GM12878 (cell line): ENCODE results near the gene CRACDL. TPM values are rescaled to one million over a fixed set of nuclear protein-coding genes. Genes with fewer than 3 reads are reported as not detected.
A peak's percentile ranks its signal among the peaks of the same experiment; 100 is the strongest.

ENCODE experiments used
- ATAC-seq: fragments of 200-7000 bp; cut with Tn5 transposase; 3 replicates; pipeline ENCODE4 v1.9.1; 2020; ENCODE audit warnings: mild to moderate bottlenecking, moderate library complexity
- BruUV-seq: library from RNA; stranded (reverse); fragments of 400-500 nt; replicated peaks from 2 replicates; lab custom pipeline; 2021; lab: Mats Ljungman, UMichigan
- CTCF ChIA-PET: fragments of 300-600 bp; sonication (Branson Sonifier 250); formaldehyde crosslinking; extraction: SDS; loops from one replicate; lab custom pipeline; 2021; ENCODE audit warnings: inconsistent platforms; lab: Yijun Ruan, JAX
- POLR2A ChIA-PET: fragments of 350-600 bp; formaldehyde crosslinking; extraction: SDS; loops from one replicate; lab custom pipeline; 2021; ENCODE audit warnings: inconsistent platforms; lab: Charles Lee
- RAD21 ChIA-PET: fragments of 300-600 bp; sonication (Branson Sonifier 250); formaldehyde crosslinking; loops from one replicate; lab custom pipeline; 2023; ENCODE audit warnings: antibody characterized with exemption; ENCODE audit not compliant: unreplicated experiment; lab: Charles Lee
- SMC1A ChIA-PET: fragments of 300-600 bp; sonication (Branson Sonifier 250); formaldehyde crosslinking; loops from one replicate; lab custom pipeline; 2023; ENCODE audit not compliant: unreplicated experiment, uncharacterized antibody; lab: Charles Lee
- DNase-seq: peaks from one replicate; pipeline ENCODE4 v3.0.0-alpha.2; 2011; ENCODE audit warnings: low read depth, low spot score
- FAIRE-seq: peaks from 3 replicates; lab custom pipeline; 2011; peaks lifted over from hg19 to GRCh38; lab: Jason Lieb, UNC
- H2AFZ ChIP-seq: 2 replicates; pipeline ENCODE4 v1.6.0; 2011; ENCODE audit warnings: low read depth, low read length, control low read depth; ENCODE audit not compliant: control insufficient read depth
- H3K27ac ChIP-seq: 2 replicates; pipeline ENCODE4 v1.5.1; 2011; ENCODE audit warnings: control low read depth; ENCODE audit not compliant: control insufficient read depth, insufficient read depth
- H3K27me3 ChIP-seq, 2 experiments: replicated peaks in 1 of 2; 2 replicates each; pipeline versions ENCODE4 v1.6.0 to v1.6.1; 2011; ENCODE audit warnings: low read length in 1 of 2; ENCODE audit not compliant: control insufficient read depth in 2 of 2, insufficient read depth in 2 of 2
- H3K36me3 ChIP-seq, 2 experiments: 2 replicates each; pipeline ENCODE4 v1.5.1; 2011; ENCODE audit warnings: low read length in 1 of 2; ENCODE audit not compliant: control insufficient read depth in 2 of 2, insufficient read depth in 2 of 2
- H3K4me1 ChIP-seq: 2 replicates; pipeline ENCODE4 v1.6.1; 2011; ENCODE audit warnings: mild to moderate bottlenecking, low read length, moderate library complexity, mixed read lengths; ENCODE audit not compliant: control insufficient read depth, insufficient read depth
- H3K4me2 ChIP-seq: 2 replicates; pipeline ENCODE4 v1.6.0; 2011; ENCODE audit warnings: control low read depth; ENCODE audit not compliant: control insufficient read depth, insufficient read depth
- H3K4me3 ChIP-seq: fragments of 200-600 bp; sonication (generic); 2 replicates; pipeline ENCODE4 v1.5.1; 2016
- H3K79me2 ChIP-seq: 2 replicates; pipeline ENCODE4 v1.6.0; 2011; ENCODE audit warnings: low read length; ENCODE audit not compliant: control insufficient read depth, insufficient read depth
- H3K9ac ChIP-seq: 2 replicates; pipeline ENCODE4 v1.8.0; 2011; ENCODE audit warnings: low read length, control low read depth, mixed read lengths; ENCODE audit not compliant: control insufficient read depth, insufficient read depth
- H3K9me3 ChIP-seq: replicated peaks from 3 replicates; pipeline ENCODE4 v1.5.1; 2011; ENCODE audit warnings: mild to moderate bottlenecking, low read length; ENCODE audit not compliant: control insufficient read depth, insufficient read depth
- H4K20me1 ChIP-seq: 2 replicates; pipeline ENCODE4 v1.6.0; 2011; ENCODE audit not compliant: control insufficient read depth, insufficient read depth
- ATF2 ChIP-seq: IDR thresholded peaks from 2 replicates; pipeline ENCODE4 v1.6.1; 2012; ENCODE audit warnings: low read length, inconsistent platforms
- BACH1 ChIP-seq: fragments of 450-650 bp; IDR thresholded peaks from 2 replicates; pipeline ENCODE4 v1.6.1; 2017; ENCODE audit warnings: mild to moderate bottlenecking, borderline replicate concordance
- BMI1 ChIP-seq: fragments of 450-650 bp; IDR thresholded peaks from 2 replicates; pipeline ENCODE4 v1.6.1; 2016; ENCODE audit warnings: mild to moderate bottlenecking, moderate library complexity, borderline replicate concordance
- HDGF ChIP-seq: fragments of 450-650 bp; IDR thresholded peaks from 2 replicates; pipeline ENCODE4 v1.6.1; 2016; ENCODE audit warnings: antibody characterized with exemption
- MAX ChIP-seq: IDR thresholded peaks from 2 replicates; pipeline ENCODE4 v1.6.1; 2012; ENCODE audit warnings: low read depth, low read length, improper control_type of control experiment
- MLLT1 ChIP-seq: fragments of 450-650 bp; IDR thresholded peaks from 2 replicates; pipeline ENCODE4 v1.6.1; 2016; ENCODE audit warnings: mild to moderate bottlenecking
- NBN ChIP-seq: fragments of 450-650 bp; IDR thresholded peaks from 2 replicates; pipeline ENCODE4 v1.6.1; 2016
- NFYA ChIP-seq: IDR thresholded peaks from 2 replicates; pipeline ENCODE4 v1.6.1; 2011; ENCODE audit warnings: low read depth, mild to moderate bottlenecking, low read length, improper control_type of control experiment, borderline replicate concordance
- NKRF ChIP-seq: fragments of 450-650 bp; conservative IDR thresholded peaks from 2 replicates; pipeline ENCODE4 v1.6.1; 2017; ENCODE audit warnings: mild to moderate bottlenecking, moderate library complexity
- NRF1 ChIP-seq: conservative IDR thresholded peaks from 2 replicates; pipeline ENCODE4 v1.6.1; 2011; ENCODE audit warnings: mild to moderate bottlenecking, low read depth, low read length, improper control_type of control experiment
- RUNX3 ChIP-seq: IDR thresholded peaks from 2 replicates; pipeline ENCODE4 v1.6.1; 2012; ENCODE audit warnings: low read length, inconsistent platforms
- SMC3 ChIP-seq: IDR thresholded peaks from 2 replicates; pipeline ENCODE4 v1.6.1; 2011; ENCODE audit warnings: low read length, improper control_type of control experiment, borderline replicate concordance
- WGBS: methylation state at CpG from one replicate; pipeline ENCODE4 v1.1.6; 2016; ENCODE audit warnings: low lambda C conversion rate; ENCODE audit not compliant: insufficient replicate concordance, insufficient coverage; ENCODE audit errors: missing lambda C conversion rate; 5-methylcytosine and 5-hydroxymethylcytosine counted together
- in situ Hi-C: fragments of 300-500 bp; cut with MboI; formaldehyde crosslinking; loops from 9 replicates; pipeline ENCODE4 v1.14.3; 2018; ENCODE audit warnings: mixed read lengths
- intact Hi-C: fragments of 100-400 bp; cut with micrococcal nuclease; formaldehyde crosslinking; loops from one replicate; pipeline ENCODE4 v1.14.2; 2022; ENCODE audit not compliant: unreplicated experiment
- polyA plus RNA-seq, 11 experiments: library from polyadenylated mRNA; depleted of rRNA in 4 of 11; unstranded in 6 of 11; stranded (reverse) in 5 of 11; fragments of >200 nt; fragmentation: Nextera tagmentation in 4 of 11; fragmentation: Illumina TruSeq in 1 of 11; extraction: Ambion mirVana in 4 of 11; extraction: Trizol in 1 of 11; gene quantifications; 1 replicate in 1 of 11; 2 replicates in 10 of 11; pipeline versions ENCODE4 v1.2.1 to v1.2.3, GENCODE V29; 2011 to 2016; ENCODE audit warnings: inconsistent platforms in 2 of 11, missing spikeins in 2 of 11, low read depth in 1 of 11
- total RNA-seq, 4 experiments: library from RNA; depleted of rRNA in 3 of 4; stranded (reverse); fragments of >200 nt in 3 of 4; fragmentation: Illumina TruSeq in 1 of 4; extraction: Trizol in 1 of 4; gene quantifications; 2 replicates each; pipeline versions ENCODE4 v1.2.1 to v1.2.3, GENCODE V29; 2013 to 2021

Gene CRACDL
- total and polyA plus RNA-seq, 10 of the 15 experiments (the other 5 are each of a cell fraction or from before 2014, with no cell fraction given), result 0.03 to 0.72 (median 0.14) TPM

- no TSS peak for BruUV-seq
- Histone ChIP-seq H3K4me1 (no peaks in the 10 kb centered on the region; the same call in none of the 2 replicates), H3K27ac (no peak overlapping the region)
- SMC1A ChIA-PET, result interaction anchor here (2.1 kb wide), 1 partner anchor 225 kb away, joined by 4 read pairs; no protein-coding TSS in a partner anchor
- 62% methylated on average over 11 of the region's 11 CpGs for WGBS
- TF ChIP-seq RUNX3, result peak; percentile 36; the same call in 1 of the 2 replicates
- no peak for TF ChIP-seq MLLT1
- no peak for TF ChIP-seq BACH1
- TF ChIP-seq, all 136 proteins: peak for 1
- no peaks in the 10 kb centered on the region for H3K79me2 ChIP-seq
- POLR2A ChIA-PET, result no interaction called here
- H2AFZ ChIP-seq, result no peak overlapping the region
- H3K9ac ChIP-seq, result no peak overlapping the region
- FAIRE-seq (no peak), DNase-seq (no peak), ATAC-seq (no peak)
- RAD21 ChIA-PET, result no interaction called here
- H3K27me3 ChIP-seq, result no peaks in the 10 kb centered on the region
- CTCF ChIA-PET, result no interaction called here
- H3K9me3 ChIP-seq, result no peaks in the 10 kb centered on the region
- H3K4me3 ChIP-seq, result no peak overlapping the region
- intact Hi-C loops (no loop called here), in situ Hi-C loops (no loop called here)
- no peaks in the 10 kb centered on the region for H3K36me3 ChIP-seq
- no peak overlapping the region for H3K4me2 ChIP-seq
- H4K20me1 ChIP-seq, result no peaks in the 10 kb centered on the region
Measured at GRCh38 chr2:98874186-98874689, 61.8 kb downstream of the CRACDL start.

- H3K9ac ChIP-seq, result no peak overlapping the region
- in situ Hi-C loops (no loop called here), intact Hi-C loops (no loop called here)
- no peaks in the 10 kb centered on the region for H3K36me3 ChIP-seq
- RAD21 ChIA-PET, result interaction anchor here (0.9 kb wide), 1 partner anchor 34 kb away, joined by 3 read pairs; no protein-coding TSS in a partner anchor
- no peak overlapping the region for H3K27ac ChIP-seq
- CTCF ChIA-PET, result interaction anchor here (0.6 to 1.1 kb wide), 2 partner anchors 351 to 426 kb away, joined by 3 read pairs; no protein-coding TSS in a partner anchor
- no peaks in the 10 kb centered on the region for H3K79me2 ChIP-seq
- H4K20me1 ChIP-seq, result no peaks in the 10 kb centered on the region
- FAIRE-seq, result no peak
- H3K9me3 ChIP-seq, result no peaks in the 10 kb centered on the region
- DNase-seq, result no peak
- SMC1A ChIA-PET, result interaction anchor here (2.1 kb wide), 1 partner anchor 223 kb away, joined by 4 read pairs; no protein-coding TSS in a partner anchor
- no peaks in the 10 kb centered on the region; the same call in none of the 2 replicates for H3K4me1 ChIP-seq
- no peak overlapping the region for H2AFZ ChIP-seq
- ATAC-seq, result no peak
- H3K27me3 ChIP-seq, result no peaks in the 10 kb centered on the region
- BruUV-seq, result no TSS peak
- WGBS, result 58% methylated on average over 10 of the region's 10 CpGs
- H3K4me3 ChIP-seq, result no peak overlapping the region
- H3K4me2 ChIP-seq, result no peak overlapping the region
- POLR2A ChIA-PET, result no interaction called here
- TF ChIP-seq MAX (no peak), HDGF (no peak), ATF2 (no peak), NRF1 (no peak), SMC3 (no peak), NKRF (no peak), NFYA (no peak), NBN (no peak), BMI1 (no peak)
Measured at GRCh38 chr2:98872526-98872925, 63.5 kb downstream of the CRACDL start.
